ENCODE measurements around the gene GOLPH3L.
A peak's percentile ranks its signal among the peaks of the same experiment; 100 is the strongest.
"Not testable (repeated sequence)": the region's sequence is repeated elsewhere in the genome, so short reads cannot be mapped to it uniquely, and the experiment has no call there.

The GOLPH3L gene

GRCh38 chr1:150657064-150657463 lies 39.9 kb downstream of the GOLPH3L start:
- not testable (repeated sequence) for DNase-seq

DNA sequence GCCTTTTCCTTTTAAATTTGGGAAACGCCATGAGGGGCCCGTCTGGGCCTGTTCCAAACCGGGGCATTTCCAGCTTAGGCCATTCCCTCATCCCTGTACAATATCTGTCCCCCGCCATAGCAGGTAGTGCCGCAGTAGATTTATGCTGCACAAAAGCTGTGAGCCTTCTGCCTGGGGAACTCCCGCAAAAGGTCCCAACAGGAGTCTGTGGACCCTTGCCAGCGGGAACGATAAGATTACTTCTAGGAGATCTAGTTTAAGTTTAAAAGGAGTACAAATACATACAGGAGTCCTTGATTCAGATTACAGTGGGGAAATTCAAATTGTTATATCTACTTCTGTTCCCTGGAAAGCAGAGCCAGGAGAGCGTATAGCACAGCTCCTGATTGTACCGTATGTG lies 42.3 kb downstream of the GOLPH3L start:
- DNase-seq, result not testable (repeated sequence)

GRCh38 chr1:150650193-150650592 lies 46.8 kb downstream of the GOLPH3L start:
- DNase-seq, result no peak

- no peak for DNase-seq
Observed at GRCh38 chr1:150649441-150650075, 47.4 kb downstream of the GOLPH3L start.

DNA sequence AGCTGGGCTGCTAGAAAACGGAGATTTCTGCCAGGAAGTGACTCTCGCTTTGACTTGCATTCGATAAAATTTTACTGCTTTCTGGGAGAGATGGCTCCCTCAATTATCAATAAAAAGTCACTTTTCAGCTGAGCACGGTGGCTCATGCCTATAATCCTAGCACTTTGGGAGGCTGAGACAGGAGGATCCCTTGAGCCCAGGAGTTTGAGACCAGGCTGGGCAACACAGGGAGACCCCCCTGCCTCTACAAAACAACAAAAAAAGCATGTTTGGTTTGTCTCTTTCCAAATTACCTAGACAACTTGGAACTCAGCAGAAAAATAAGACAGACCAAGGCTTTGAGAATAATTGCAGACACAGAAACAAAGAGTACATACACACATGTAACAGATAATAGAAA lies 54.7 kb downstream of the GOLPH3L start:
- no peak for DNase-seq

DNA sequence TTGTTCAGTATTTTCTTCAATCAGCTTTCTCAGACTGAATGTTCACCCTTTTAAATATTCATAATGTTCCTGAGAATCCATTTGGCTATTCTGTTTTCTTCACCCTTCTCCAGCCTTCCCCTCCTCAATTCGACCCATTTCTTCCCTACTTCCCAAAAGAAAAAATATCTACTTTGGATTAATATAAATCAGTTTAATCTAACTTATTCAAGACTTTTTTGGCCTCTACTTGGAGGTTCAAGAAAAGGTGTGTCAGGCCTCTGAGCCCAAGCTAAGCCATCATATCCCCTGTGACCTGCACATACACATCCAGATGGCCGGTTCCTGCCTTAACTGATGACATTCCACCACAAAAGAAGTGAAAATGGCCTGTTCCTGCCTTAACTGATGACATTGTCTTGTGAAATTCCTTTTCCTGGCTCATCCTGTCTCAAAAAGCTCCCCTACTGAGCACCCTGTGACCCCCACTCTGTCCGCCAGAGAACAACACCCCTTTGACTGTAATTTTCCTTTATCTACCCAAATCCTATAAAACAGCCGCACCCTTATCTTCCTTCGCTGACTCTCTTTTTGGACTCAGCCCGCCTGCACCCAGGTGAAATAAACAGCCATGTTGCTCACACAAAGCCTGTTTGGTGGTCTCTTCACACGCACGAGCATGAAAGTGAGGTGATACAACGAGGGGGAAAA lies 55.7 kb downstream of the GOLPH3L start:
- DNase-seq, result not testable (repeated sequence)

DNA sequence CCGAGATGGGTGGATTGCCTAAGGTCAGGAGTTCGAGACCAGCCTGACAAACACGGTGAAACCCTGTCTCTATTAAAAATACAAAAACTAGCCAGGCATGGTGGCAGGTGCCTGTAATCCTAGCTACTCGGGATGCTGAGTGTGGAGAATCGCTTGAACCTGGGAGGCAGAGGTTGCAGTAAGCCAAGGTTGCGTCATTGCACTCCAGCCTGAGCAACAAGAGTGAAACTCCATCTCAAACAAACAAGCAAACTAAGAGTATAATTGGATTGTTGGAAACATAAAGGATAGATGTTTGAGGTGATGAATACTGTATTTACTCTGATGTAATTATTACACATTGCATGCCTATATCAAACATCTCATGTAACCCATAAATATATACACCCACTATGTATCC lies 58.5 kb downstream of the GOLPH3L start:
- not testable (repeated sequence) for DNase-seq

DNA sequence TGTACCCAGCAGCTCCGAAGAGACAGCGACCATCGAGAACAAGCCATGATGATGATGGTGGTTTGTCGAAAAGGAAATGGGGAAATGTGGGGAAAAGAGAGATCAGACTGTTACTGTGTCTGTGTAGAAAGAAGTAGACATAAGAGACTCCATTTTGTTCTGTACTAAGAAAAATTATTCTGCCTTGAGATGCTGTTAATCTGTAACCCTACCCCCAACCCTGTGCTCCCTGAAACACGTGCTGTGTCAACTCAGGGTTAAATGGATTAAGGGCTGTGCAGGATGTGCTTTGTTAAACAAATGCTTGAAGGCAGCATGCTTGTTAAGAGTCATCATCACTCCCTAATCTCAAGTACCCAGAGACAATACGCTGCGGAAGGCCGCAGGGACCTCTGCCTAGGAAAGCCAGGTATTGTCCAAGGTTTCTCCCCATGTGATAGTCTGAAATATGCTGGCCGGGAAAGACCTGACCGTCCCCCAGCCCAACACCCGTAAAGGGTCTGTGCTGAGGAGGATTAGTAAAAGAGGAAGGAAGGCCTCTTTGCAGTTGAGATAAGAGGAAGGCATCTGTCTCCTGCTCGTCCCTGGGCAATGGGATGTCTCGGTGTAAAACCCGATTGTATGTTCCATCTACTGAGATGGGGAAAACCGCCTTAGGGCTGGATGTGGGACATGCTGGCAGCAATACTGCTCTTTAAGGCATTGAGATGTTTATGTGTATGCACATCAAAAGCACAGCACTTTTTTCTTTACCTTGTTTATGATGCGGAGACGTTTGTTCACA lies 61.9 kb downstream of the GOLPH3L start:
- not testable (repeated sequence) for DNase-seq

- DNase-seq, result peak; percentile 81 to 100 (median 99)
Observed at GRCh38 chr1:150629115-150629928, 67.6 kb downstream of the GOLPH3L start, which contains the start of gene ENSA. ENSA (minus strand) TSS chr1:150629612; CDS start chr1:150629470, 142 bp downstream.

- no peak for DNase-seq
Observed at GRCh38 chr1:150628766-150629114, 68.2 kb downstream of the GOLPH3L start.

- DNase-seq, result no peak
Observed at GRCh38 chr1:150627826-150628410, 69.0 kb downstream of the GOLPH3L start.

- no peak for DNase-seq
Observed at GRCh38 chr1:150626150-150626549, 70.8 kb downstream of the GOLPH3L start.

DNA sequence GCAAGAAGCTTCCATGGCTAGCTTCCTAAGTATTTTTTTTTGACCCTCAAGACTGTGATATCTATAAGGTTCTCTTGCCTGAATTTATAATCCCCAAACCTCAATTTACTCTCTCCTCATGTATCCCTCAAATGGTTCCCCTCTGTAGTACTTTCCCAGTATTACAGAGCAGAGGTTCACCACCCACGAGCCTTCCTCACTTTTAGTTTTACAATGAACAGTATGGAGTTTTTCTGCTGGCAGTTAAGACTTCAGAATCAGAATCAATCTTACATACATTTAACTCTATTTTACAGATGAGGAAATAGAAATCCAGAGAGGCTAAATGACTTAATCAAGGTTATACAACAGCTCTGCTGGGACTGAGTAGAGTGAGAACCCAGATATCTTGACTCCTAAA lies 72.4 kb downstream of the GOLPH3L start:
- not testable (repeated sequence) for DNase-seq

- not testable (repeated sequence) for DNase-seq
Observed at GRCh38 chr1:150624134-150624533, 72.8 kb downstream of the GOLPH3L start.

DNA sequence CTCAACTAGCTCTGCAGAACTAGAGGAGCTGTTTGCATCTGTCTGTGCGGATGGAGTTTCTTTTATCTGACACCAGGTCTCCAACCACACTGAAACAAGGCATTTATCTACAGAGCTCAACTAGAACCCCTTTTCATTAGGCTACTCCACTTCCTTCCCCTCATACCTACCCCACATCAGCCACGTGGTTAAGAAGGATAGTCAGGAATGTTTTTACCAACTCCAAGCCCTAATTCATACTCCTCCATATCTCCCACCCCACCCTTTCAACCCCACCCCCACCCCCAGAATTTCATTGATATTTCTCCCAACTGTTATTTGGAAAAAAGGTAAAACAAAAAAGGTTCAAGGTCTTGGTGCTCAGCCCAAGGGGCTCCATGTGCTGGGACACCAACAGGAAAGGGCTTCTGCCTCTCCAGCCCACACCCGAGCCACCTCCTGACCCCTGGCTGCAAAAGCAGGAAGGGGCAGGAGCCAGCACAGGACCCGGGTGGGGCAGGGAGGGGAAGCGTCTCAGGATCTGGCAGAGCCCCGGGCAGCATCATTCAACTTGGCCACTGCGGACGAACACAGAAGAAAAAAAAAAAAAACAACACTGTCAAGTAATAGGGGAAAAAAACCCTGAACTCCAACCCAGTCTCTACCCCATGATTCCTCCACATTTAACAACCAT lies 74.5 kb downstream of the GOLPH3L start:
- no peak for DNase-seq

DNA sequence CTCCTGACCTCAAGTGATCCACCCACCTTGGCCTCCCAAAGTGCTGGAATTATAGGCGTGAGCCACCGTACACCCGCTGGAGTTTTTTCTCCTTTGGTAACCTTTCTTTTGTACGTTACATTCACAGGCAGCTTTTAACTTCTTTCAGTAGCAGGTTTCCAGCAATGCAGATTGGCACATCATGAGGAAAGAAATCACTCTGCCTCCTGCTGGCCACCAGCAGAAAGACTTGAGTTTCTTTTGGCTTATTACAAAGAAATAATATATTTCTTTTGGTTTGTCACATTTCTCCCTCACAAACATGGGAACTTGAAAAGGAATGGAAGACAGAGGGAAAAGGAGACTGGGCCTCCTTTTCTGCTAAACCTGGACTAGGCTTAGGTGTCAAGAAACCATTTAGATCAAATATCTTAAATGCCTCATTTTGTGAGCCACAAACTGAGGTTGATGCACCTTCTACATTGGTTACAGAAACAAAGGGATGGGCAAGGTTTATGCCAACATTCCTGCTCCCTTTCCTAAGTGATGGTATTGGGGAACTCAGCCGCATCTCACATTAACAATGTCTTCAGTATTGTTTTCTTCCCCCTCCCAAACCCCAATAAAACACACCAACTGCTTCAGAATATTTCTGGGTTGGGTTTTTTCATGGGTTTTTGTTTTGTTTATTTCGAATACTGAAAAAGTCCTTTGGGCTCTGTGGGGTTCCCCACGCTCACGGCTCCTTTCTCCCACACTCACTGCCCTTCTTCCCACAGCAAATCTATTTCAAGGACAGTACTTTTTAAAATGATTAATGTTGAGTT lies 75.3 kb downstream of the GOLPH3L start:
- peak in 1 of 14 donors; percentile 7 for DNase-seq

DNA sequence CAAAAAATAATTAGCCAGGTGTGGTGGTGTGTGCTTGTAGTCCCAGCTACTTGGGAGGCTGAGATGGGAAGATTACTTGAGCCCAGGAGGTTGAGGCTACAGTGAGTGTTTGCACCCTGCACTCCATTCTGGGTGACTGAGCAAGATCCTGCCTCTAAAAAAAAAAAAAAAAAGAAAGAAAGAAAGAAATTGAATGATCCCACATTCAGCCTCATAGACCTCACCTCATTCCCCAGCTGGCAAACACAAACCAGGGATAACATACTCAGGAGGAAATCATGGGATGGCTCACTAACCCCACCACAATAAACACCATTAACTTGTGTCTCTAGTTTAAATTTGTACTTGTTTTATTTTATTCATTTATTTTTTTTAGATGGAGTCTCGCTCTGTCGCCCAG lies 76.0 kb downstream of the GOLPH3L start:
- DNase-seq, result no peak

DNA sequence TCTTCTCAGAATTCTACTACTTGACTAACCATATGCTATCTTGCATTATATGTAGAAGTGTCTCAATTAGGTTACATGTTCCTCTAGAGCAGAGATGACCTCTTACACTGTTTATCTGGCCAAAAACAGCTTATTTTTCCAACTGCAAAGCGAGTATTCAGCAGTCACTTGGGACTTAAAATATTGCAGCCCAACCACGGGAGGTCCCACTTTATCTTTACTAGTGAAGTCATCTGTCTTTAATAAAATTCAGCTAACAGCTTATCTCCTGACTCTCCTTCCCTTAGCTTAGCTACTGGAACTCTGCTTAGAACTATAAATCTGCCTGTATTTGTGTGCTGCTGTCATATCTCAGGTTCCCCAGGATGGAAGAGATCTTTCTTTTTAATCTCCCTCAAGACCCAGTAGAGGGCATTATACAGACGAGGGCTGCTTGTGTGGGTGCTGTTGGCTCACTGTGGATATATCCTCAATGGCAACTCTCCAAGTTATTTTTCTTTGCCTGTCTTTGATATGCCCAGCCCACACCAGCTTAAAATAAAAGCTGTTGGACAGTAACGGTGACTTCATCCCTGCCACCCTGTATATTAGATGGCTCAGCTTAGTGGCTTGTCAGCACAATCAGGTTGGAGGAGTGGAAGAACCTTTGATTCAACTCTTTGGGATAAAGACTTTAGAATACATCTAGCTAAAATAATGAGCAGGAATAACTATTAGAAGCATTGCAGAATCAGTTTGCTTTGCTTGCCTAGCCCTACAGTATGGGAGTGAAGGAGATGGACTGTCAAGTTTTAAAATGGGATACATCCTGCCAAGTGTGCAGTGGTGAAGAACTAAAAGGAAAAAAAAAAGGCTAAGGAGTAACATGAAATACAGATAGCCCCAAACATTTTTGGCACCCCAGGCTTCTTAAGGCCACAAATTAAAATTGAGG lies 77.1 kb downstream of the GOLPH3L start:
- no peak for DNase-seq
